ENCODE data around the gene UFM1.

DNA sequence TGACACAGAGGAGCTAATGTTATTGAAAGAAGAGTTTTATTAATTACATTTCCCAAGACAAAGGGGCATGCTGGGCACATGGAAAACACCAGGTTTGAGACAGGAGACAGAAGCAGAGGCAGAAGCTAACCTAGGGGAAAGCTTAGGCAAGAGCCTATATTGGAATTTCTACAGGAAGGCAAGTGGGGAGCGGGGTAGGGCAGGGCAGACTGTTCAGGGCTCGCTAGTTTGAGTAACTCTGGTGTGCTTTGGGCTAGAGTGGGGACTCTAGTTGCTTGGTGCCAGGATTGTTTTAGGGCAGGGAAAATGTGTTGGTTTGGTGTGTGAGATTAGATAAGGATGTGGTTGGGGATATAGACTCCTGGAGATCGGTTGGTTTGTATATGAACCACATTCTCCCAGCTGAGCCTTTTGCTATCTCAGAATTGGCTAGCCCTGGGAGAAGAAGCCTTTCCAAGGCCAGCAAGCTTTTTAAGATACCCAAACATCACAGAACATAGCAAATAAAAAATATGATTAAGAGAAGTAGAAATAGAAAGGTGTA lies 8.4 kb upstream of the UFM1 start:
- TF ChIP-seq, protein P1, sequence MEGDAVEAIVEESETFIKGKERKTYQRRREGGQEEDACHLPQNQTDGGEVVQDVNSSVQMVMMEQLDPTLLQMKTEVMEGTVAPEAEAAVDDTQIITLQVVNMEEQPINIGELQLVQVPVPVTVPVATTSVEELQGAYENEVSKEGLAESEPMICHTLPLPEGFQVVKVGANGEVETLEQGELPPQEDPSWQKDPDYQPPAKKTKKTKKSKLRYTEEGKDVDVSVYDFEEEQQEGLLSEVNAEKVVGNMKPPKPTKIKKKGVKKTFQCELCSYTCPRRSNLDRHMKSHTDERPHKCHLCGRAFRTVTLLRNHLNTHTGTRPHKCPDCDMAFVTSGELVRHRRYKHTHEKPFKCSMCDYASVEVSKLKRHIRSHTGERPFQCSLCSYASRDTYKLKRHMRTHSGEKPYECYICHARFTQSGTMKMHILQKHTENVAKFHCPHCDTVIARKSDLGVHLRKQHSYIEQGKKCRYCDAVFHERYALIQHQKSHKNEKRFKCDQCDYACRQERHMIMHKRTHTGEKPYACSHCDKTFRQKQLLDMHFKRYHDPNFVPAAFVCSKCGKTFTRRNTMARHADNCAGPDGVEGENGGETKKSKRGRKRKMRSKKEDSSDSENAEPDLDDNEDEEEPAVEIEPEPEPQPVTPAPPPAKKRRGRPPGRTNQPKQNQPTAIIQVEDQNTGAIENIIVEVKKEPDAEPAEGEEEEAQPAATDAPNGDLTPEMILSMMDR (conservative IDR thresholded peaks at IDR 0.05 in 1 of 2, IDR thresholded peaks at IDR 0.05 in 1 of 2; ENCODE audit: low read depth in 1 of 2, low read length in 2 of 2): no peak
- TF ChIP-seq EZH2 (IDR thresholded peaks at IDR 0.05; ENCODE audit: low read length, missing control alignments): no peak

All from fibroblast of lung (primary cell).